CD4-positive, alpha-beta T cell treated with Interleukin-15 for 4 hours (primary cell): ENCODE results near the gene TMED4.
A peak's percentile ranks its signal among the peaks of the same experiment; 100 is the strongest.

Experiments
- DNase-seq: peaks from one replicate; pipeline ENCODE4 v3.0.0-alpha.2; 2020; ENCODE audit warnings: low spot score

TMED4 gene

GRCh38 chr7:44540592-44541027 lies 41.4 kb downstream of the TMED4 start:
- no peak for DNase-seq

- DNase-seq = no peak
Measured at GRCh38 chr7:44539669-44540506, 42.1 kb downstream of the TMED4 start.

GRCh38 chr7:44538798-44539668 lies 43.0 kb downstream of the TMED4 start:
- no peak for DNase-seq

- DNase-seq = no peak
Measured at GRCh38 chr7:44538093-44538797, 43.8 kb downstream of the TMED4 start.

- no peak for DNase-seq
Measured at GRCh38 chr7:44537442-44537841, 44.6 kb downstream of the TMED4 start.

- DNase-seq = no peak
Measured at GRCh38 chr7:44536090-44536489, 45.9 kb downstream of the TMED4 start.

GRCh38 chr7:44535348-44536064 lies 46.5 kb downstream of the TMED4 start:
- DNase-seq = no peak

- DNase-seq = peak; percentile 40
Measured at GRCh38 chr7:44534501-44534900, 47.5 kb downstream of the TMED4 start.

- DNase-seq = no peak
Measured at GRCh38 chr7:44534087-44534486, 47.9 kb downstream of the TMED4 start.

GRCh38 chr7:44533301-44534055 lies 48.6 kb downstream of the TMED4 start:
- no peak for DNase-seq

GRCh38 chr7:44531421-44532380 lies 50.3 kb downstream of the TMED4 start:
- no peak for DNase-seq

GRCh38 chr7:44530990-44531389 lies 51.0 kb downstream of the TMED4 start:
- DNase-seq = no peak
